GM19324 (cell line): ENCODE data around the gene SRSF8.
"Not testable (repeated sequence)": the region's sequence is repeated elsewhere in the genome, so short reads cannot be mapped to it uniquely, and the experiment has no call there.

Experiments
- ATAC-seq: cut with Tn5 transposase; IDR thresholded peaks from one replicate; pipeline ENCODE4 v1.9.1; 2021; ENCODE audit warnings: mild to moderate bottlenecking, moderate library complexity; ENCODE audit not compliant: unreplicated experiment, low FRiP score

SRSF8 gene

DNA sequence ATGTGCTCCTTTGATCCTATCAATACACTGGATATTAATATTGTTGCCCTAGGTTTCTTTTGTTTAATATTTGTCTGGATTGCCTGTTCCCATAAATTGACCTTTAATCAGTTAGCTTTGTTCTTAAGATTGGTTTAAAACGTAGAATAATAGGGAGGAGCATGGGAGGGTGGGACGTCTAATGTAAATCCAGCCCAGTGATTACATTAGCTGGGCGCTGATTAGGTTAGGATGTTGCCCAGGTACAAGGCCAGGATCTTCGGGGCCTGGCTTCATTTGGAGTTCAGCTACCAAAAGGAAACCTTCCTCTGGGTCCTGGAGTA lies at the start of gene SRSF8:
Gene SRSF8, plus strand, starts transcription at position 204 of the 323 bp plus-strand sequence. CDS start 308 bp downstream, outside the sequence.
- ATAC-seq: peak; percentile 58

GRCh38 chr11:95021468-95021867 lies 45.3 kb upstream of the SRSF8 start:
- not testable (repeated sequence) for ATAC-seq

DNA sequence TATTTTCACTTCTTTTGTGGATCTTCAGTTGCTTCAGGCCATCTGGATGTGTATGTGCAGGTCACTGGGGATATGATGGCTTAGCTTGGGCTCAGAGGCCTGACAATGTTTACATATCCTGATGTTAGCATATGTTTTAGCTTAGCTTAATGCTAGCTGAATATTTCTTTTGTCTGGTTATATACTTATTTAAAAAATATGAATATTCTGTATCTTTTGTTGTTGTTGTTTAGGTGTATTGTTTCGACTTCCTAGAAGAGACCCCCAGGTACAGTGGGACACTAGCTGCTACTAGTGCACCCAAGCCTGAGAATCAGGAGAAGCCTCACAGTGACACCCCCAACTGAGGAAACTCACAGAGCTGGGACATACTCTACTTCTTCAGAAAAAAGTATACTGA lies 41.8 kb upstream of the SRSF8 start, which contains the start of gene KDM4E:
Gene KDM4E, plus strand, starts transcription at position 301 of the 400 bp plus-strand sequence. CDS start 300 bp downstream, outside the sequence.
- ATAC-seq: no peak

DNA sequence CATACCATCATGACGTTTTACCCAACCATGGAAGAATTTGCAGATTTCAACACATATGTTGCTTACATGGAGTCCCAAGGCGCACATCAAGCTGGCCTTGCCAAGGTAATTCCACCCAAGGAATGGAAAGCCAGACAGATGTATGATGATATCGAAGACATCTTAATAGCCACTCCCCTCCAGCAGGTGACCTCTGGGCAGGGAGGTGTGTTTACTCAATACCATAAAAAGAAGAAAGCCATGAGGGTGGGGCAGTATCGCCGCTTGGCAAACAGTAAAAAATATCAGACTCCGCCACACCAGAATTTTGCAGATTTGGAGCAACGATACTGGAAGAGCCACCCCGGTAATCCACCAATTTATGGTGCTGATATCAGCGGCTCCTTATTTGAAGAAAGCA lies 41.1 kb upstream of the SRSF8 start:
- ATAC-seq: not testable (repeated sequence)

- ATAC-seq: no peak
Observed at GRCh38 chr11:95028357-95028756, 38.4 kb upstream of the SRSF8 start.

GRCh38 chr11:95033051-95033450 lies 33.7 kb upstream of the SRSF8 start:
- ATAC-seq: no peak

- no peak for ATAC-seq
Observed at GRCh38 chr11:95035316-95035715, 31.4 kb upstream of the SRSF8 start.

- ATAC-seq: not testable (repeated sequence)
Observed at GRCh38 chr11:95037356-95038035, 29.2 kb upstream of the SRSF8 start.

GRCh38 chr11:95042239-95042638 lies 24.5 kb upstream of the SRSF8 start:
- ATAC-seq: no peak

- ATAC-seq: no peak
Observed at GRCh38 chr11:95042906-95043305, 23.8 kb upstream of the SRSF8 start.

- ATAC-seq: no peak
Observed at GRCh38 chr11:95044010-95044409, 22.7 kb upstream of the SRSF8 start.

DNA sequence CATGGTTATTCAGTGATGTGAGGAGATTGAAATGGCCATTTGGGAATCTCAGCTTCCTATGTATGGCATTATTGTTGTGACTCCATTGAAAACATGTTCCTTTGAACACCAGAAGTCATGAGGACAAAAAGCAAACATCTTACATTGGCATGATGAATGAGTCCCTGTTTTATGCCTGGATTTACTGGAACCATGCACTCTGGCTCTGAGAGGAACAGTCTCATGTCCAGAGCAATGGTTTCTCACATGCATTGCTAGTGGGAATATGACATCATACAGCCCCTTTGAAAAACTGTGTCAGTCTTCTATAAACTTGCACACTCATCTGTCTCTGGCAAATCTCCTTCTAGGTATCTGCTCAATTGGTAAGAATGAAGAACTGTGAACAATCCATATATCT lies 20.9 kb upstream of the SRSF8 start:
- no peak for ATAC-seq

DNA sequence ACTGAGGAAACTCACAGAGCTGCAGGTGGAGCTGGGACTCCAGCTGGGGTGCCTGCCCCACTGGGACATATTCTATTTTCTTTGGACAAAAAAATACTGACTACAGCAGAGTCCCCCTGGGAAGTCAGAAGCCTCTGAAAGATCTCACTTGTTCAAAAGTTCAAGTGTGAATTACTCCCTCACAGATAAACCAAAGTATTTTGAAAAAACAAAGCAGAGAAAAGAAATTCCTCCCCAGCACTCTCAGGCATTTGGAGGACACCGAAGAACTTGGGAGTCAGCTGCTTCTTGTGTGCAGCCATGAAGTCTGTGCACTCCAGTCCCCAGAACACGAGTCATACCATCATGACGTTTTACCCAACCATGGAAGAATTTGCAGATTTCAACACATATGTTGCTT lies 17.6 kb upstream of the SRSF8 start, which contains the start of gene KDM4F:
Gene KDM4F, plus strand, starts transcription at position 301 of the 400 bp plus-strand sequence.
- ATAC-seq: not testable (repeated sequence)

- ATAC-seq: no peak
Observed at GRCh38 chr11:95050595-95051202, 16.0 kb upstream of the SRSF8 start.

DNA sequence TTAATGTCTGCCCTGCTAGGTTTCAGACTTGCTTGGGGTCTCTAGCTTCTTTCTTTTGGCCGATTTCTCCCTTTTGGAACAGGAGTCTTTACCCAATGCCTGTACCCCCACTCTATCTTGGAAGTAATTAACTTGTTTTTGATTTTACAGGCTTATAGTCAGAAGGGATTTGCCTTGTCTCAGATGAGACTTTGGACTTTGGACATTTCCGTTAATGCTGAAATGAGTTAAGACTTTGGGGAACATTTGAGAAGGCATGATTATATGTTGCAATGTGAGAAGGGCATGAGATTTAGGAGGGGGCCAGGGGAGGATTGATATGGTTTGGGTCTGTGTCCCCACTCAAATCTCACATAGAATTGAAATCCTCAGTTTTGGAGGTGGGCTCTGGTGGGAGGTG lies 12.4 kb upstream of the SRSF8 start:
- no peak for ATAC-seq

- no peak for ATAC-seq
Observed at GRCh38 chr11:95055283-95055897, 11.3 kb upstream of the SRSF8 start.

DNA sequence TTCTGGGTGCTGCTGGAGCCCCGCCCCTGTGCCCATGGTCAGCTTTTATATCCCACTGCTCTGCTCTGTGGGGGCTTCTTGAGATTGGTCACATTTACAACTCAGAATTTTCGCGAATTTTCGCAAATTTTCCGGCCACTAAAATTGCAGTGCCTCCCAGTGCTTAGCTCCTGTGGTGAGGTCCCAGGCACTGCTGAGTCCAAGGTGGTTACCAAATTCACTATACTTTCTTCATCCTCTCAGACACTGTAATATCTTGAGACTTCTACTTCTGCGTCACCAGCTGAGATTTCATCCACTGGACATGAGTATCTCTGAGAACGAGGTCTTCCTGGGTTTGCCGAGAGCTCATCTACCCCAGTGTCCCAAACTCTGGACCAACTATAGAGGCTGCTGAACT lies 8.8 kb upstream of the SRSF8 start:
- ATAC-seq: no peak

- no peak for ATAC-seq
Observed at GRCh38 chr11:95058621-95059020, 8.1 kb upstream of the SRSF8 start.

DNA sequence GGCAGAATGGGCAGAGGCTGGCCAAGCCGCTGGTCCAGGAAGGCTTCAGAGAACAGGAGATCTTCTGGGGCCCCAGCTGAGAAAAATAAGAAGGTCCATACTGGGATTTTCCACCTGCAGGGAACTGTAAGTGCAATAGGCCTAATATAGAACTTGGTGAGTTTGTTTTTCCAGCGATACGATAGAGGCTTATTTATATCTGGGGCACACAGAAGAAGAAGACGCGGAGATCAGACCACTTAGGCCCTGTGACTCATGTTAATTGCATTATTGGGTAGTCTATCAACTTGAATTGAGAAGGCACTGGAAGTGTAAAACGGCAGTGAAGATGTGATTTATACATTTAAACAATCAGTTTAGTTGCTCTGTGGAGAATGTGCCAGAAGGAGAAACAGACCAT lies 7.7 kb upstream of the SRSF8 start:
- ATAC-seq: no peak

GRCh38 chr11:95065336-95065735 lies 1.4 kb upstream of the SRSF8 start:
- ATAC-seq: no peak

- ATAC-seq: peak; percentile 80
Observed at GRCh38 chr11:95067039-95067840, 521 bp downstream of the SRSF8 start.
